GM18498 (cell line): Measurements from ENCODE around the gene STX10.
"Not testable (repeated sequence)": the region's sequence is repeated elsewhere in the genome, so short reads cannot be mapped to it uniquely, and the experiment has no call there.

Experiments
- ATAC-seq: cut with Tn5 transposase; IDR thresholded peaks from one replicate; pipeline ENCODE4 v1.9.1; 2021; ENCODE audit warnings: mild to moderate bottlenecking, moderate library complexity; ENCODE audit not compliant: unreplicated experiment

The STX10 gene

GRCh38 chr19:13165162-13165997 is 15.2 kb upstream of the STX10 start:
- ATAC-seq: no peak

DNA sequence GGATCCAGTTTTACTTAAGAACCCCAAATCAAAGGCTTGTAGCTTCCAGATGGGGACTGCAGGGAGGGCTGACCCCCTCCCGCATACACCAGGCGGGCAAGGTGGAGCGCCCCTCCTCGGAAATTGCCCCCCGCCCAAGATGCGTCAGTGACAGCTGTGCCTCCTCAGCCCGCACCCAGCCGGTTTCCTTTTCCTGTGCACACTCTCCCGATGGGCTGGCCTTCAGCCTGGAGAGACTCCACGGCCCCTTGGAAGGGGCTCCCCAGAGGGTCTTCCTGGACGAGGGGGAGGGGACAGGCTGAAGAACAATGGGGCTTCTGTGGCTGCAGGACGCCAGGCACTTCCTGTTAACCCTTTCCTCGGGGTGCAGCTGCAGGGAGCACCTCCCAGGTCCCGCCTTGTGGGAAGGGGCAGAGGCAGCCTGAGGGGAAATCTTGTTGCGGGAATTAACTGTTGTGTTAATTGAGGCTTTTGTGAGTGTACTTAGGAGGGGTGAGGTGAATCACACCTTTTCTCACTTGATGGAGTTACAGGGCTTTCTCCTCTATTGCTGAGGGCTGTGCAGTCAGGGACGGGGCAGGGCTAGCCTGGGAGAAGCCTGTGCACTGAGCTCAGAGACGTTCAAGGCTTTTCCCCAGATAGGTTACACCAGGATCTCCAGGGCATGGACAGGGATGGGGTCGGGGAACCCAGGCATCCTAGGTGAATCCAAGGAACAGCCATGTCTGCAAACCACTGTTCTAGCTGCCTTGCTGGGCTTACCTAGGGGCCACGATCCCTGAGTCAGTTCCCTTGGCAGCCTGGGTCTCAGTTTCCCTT is 14.4 kb upstream of the STX10 start:
- ATAC-seq: no peak

DNA sequence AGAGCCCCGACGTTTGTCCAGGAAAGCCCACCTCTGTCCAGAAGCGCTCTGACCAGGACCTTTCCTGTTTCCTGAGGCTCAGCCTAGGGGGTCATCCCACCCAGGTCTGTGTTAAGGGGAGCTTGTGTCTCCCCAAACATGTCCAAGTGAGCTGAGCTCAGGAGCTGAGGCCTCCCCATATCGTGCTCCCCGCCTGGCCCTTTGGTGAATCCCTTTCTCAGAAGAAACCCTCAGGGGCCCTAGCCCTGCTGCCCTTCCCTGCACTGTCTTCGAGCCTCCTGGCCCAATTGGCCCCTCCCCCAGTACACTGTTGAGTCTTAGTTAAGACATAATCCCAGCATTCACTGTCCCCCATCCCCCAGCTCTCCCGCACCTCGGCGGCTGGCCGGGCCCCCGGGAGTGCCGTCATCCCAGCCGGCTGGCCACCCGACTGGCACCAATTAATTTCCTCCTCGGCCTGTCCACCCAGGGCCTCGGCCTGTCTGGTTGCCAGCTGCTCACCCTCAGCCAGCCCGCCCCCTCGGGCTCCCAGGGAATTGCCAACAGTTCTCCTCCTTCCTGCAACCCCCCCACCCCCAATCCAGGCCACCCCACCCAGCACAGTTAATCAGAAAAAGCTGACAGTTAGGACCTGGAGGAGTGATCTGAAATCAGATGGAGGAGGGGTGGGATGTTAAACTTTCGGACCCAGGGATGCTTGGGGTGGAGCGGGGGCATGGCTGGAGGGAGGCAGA is 13.6 kb upstream of the STX10 start:
- ATAC-seq: no peak

DNA sequence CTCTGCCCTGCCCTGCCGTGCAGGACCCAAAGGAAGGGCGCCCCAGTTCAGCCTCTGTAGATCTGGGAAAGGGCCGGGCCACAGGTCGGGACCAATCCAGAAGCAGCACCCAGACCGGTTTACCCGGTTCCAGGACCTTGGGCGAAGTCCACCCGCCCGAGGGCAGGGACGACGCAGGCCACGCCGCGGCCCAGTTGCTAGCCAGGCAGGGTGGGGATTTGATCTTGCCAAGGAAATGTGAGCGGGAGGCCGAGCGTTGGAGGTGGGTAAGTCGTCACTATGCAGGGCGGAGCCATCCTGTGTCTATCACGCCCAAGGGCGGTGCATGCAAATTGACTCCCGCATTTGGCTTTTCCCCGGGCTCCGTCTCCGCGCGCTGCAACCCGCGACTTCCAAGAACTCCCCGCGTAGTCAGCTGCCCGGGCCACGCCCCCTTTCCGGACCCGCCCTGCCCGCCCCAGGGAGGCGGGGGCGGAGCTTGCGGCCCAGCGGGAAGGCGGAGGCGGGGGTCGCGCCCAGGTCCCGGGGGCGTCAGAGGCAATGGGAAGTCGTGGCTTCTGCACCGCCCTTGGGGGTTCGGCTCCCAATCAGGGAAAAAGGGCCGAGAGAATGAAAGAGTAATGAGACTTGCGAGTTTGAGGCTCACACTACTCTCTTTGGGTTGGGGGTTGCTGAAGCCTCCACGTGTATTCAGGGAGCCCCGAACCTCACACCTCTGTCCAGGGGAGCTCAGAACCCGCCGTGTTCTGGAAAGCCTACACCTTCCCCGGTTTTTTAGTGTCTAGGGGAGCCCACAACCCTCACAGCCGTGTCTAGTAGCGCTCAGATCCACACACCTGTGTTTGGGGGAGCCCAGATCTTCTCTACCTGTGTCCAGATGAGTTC is 12.8 kb upstream of the STX10 start:
- ATAC-seq: peak; percentile 38

GRCh38 chr19:13160557-13160956 is 10.4 kb upstream of the STX10 start:
- ATAC-seq: no peak

- ATAC-seq: no peak
These were observed 9.5 kb upstream of the STX10 start for GRCh38 chr19:13159713-13160112.

GRCh38 chr19:13155472-13156359 is 5.5 kb upstream of the STX10 start:
- no peak for ATAC-seq

DNA sequence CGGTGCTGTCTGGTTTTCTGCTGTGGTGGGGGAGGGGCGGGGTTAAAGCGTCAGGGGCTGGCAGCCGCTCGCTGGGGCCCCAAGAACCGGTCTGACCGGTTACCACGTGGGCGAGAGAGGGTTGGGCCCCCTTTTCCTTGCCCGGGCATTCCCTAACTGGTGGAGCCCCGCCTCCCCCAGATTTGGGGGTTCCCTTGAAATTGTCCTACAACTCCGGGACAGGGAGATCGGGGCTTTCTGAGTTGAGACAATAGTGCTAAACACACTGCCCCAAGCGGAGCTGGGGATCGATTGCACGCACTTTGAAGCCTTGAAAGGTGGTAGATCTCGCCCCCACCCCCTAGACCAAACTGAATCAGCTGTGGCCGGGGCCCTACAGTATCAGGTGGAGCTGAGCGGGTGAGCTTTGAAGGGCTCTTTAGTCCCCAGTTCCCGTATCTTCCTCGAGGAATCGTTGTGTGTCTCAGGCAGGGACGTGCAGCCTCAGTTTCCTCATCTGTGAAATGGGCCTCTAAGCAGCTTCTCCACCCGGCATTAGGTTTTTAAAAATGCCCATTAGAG is 4.8 kb upstream of the STX10 start:
- no peak for ATAC-seq

DNA sequence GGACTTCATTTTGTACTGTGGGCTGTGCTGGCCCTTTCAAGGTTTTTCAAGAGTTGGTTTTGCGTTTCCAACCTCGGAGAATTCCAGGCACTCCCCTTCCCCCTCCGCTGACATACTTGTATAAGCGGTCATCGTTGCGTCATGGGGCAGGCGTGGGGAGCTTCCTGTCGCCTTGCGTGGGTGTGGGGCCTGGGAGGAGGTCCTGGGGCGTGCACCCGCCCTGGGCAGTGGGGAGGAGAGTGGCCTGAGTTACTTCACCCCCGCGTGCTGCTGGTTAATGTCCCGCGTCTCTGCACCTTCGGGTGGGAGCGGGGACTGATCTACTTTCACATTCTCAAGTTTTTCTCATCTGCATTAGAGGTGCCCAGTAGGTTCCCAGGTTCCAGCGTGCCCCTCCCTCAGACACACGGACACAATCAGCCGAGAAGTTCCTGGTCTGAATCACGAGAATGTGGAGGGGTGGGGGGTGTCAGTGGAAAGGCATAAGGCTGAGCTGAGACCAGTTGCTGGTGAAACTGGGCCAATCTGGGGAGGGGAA is 4.1 kb upstream of the STX10 start:
- no peak for ATAC-seq

- no peak for ATAC-seq
These were observed 3.5 kb upstream of the STX10 start for GRCh38 chr19:13153569-13154240.

- ATAC-seq: peak; percentile 34
These were observed 2.9 kb upstream of the STX10 start for GRCh38 chr19:13152974-13153568.

- peak; percentile 3 for ATAC-seq
These were observed 2.3 kb upstream of the STX10 start for GRCh38 chr19:13152356-13152973.

DNA sequence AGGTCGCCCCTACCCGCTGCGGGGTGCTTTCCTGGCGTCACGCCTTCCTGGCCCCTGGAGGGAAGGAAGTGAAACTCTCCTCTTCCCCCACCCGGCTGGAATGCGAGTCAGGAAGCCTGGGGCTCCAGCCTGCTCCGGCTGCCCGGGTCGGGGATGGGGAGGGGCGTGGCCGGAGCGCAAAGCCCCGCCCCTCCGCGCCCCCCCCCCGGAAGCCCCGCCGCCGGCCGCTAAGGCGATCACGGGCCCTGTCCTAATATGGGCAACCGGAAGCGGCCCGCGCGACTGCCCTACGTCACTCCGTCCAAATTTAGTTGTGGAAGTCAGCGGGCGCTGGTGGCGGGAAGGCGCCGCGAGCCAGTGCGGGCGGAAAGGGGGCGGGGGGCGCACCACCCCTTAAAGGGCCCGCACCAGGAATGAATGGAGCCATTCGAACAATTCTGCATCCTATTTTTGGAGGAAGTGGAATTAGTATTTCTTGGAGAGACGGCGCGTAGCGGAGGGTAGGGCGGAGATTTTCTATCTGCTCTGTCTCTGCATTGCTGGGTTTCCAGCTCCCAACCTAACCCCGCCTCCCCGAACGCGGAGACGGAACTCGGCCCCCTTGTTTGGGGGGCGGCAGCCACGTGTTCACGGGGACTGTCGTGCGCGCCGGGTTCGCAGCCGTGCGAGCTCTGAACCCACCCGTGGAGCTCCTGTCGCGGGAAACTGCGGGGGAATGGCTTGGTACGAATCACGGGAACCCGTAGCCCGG is 1.6 kb upstream of the STX10 start:
- peak; percentile 44 for ATAC-seq

DNA sequence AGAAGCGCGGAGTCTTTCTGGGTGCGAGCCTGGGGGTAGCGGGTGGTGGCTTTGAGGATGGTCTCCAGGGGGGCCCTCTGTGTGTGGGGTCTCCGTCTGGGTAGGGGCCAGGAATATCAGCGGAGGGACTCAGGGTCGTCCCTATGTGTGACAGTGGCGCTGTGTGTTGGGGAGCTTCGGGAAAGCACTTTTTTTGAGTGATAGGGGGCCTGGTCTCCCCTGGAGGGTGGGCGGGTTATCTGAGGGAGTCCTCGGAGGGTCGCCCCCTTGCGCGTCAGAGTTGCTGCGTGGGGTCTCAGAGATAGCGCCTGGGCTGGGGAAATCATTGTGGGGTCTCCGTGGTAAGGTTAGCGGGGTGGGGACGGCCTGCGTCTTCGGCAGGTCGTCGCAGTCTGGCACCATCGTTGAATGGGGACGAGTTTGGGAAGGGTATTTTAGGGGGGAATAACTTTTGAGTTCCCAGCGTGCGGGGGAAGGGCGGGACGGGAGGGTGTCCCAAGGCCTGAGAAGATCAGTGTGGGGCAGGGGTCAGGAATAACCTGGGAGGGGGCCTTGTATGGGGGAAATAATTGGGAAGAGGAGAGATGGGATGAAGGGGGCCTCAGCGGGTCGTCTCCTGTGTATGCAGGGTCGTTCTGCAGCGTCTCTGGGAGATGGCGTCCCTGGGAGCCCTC is 893 bp upstream of the STX10 start:
- ATAC-seq: peak; percentile 0

GRCh38 chr19:13149628-13150186 is 468 bp downstream of the STX10 start:
- peak; percentile 0 for ATAC-seq

GRCh38 chr19:13149173-13149627 is 975 bp downstream of the STX10 start:
- not testable (repeated sequence) for ATAC-seq
